Dedifferentiated amniotic fluid mesenchymal stem cell (primary cell): ENCODE results near the gene GIMAP5.

Experiments
- DNase-seq: peaks from one replicate; pipeline ENCODE4 v3.0.0-alpha.2; 2016; ENCODE audit errors: extremely low spot score

The GIMAP5 gene

DNA sequence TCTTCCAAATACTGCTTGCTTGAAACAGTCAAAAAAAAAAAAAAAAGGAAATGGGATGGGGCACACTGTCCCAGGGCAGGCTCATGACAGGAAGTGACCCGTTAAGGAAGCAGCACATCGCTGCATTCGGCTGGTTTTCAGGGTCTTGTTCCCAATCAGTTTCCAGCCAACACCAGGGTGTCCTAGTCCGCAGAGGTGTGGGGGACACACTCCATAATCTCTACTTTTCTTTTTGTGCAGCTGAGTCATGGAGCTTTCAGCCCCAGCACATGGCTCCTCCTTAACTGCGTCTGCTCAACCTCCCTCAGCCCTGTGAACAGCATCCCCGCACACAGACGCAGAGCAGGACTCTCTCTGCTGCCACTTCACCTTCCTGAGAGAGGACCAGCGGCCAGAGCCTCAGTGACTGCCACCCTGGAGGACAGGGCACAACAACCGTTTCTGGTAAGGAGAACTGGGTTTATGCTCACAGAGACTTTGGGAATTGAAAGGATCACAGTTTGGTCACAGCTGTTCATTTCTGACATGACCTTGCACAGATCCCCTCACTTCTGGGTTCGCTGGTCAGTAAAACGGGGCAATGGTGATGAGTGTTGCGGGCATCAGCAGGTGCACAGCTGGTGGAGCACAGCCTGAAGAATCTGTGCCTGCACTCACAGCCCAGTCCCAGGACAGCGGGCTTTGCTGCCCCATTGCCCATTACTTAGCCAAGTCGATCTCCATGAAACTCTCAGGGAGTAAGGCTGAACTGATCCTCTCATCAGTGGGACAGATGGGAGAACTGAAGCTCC lies at the start of gene GIMAP5:
TSS of gene GIMAP5 (plus strand) at position 154 of the 791 bp plus-strand sequence. CDS start 3,467 bp downstream, outside the sequence.
- no peak for DNase-seq

DNA sequence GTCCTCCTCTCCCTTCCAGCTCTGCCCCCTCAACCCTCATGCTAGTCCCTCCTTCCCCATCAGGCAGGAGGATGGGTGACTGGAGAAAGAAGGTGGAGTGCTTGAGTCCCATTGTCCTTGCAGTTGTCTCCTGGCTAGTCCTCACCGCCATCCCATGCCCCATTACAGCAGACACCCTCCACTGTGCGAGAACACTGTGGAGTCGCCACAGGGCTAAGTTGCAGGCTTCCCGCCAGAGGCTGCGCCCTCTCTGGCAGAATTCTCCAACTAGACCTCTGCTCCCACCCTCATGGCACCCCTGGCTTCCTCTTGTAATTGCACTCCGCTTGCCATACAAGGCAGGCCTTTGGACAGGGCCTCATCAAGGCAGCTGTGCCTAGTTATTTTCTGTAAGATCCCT lies 48.6 kb upstream of the GIMAP5 start:
- DNase-seq: no peak

DNA sequence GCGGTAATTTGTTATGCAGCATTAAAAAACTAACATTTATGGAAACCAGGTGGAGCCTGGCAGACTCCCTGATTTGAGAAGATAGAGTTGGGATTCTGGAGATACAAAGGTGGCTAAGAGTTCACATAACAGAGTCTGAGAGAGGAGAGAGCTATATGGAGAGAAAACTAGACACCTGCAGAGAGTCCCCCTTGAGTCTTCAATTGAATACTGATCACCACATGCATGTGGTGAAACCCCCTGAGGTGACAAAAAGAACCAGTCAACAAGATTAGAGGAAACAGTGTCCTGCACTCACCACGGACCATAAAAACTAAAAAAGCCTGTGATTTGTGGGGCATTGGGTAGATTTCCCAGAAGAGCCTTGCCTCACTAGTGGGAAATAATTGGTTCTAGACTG lies 41.6 kb upstream of the GIMAP5 start:
- no peak for DNase-seq

DNA sequence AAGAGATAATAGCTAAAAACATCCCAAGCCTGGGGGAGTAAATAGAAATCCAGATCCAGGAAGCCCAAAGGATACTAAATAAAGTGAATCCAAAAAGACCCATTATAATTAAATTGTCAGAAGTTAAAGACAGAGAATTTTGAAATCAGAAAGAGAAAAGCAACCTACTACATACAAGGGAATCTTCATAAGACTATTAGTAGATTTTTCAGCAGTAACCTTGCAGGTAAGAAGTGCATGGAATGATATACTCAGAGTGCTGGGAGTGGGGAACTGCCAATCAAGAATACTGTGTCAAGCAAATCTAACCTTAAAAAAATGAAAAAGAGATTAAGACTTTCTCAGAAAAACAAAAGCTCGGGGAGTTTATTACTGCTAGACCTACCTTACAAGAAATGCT lies 34.0 kb upstream of the GIMAP5 start:
- DNase-seq: no peak

DNA sequence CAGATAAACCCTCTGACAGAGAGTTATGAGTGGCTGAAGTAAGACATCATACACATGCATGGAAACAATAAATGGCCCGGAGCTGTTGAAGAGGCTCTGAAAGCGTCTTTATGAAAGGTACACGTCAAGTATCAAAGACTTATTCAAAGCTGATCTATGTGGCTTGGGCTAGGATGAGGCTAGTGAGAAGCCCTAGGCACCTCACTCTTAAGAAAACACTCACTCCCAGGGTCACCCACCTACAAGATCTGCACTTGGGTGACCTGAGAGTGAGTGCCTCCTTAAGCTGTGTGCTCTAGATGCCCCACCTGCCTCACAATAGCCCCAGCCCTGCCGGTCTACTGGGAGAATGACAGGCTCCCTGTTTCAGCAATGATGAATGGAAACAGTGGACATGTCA lies 21.9 kb upstream of the GIMAP5 start:
- DNase-seq: no peak

DNA sequence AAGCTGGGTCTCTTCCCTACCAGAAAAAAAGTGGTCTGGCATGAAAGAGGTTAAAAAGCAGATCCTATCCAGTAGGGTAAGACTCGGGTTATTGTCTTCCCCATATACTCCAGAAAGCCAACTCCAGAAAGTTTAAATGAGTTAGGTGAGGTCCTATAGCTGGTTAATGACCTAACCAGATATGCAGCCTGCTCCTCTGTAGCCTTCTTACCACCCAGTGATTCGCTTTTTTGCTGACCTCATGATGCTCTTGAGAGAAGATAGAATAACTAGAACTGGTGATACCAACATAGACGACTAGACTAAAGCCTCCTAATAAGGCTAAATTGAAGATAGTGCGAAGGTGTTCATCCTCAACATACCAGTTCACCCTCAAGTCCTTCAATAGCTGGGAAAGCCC lies 21.5 kb upstream of the GIMAP5 start:
- DNase-seq: no peak

DNA sequence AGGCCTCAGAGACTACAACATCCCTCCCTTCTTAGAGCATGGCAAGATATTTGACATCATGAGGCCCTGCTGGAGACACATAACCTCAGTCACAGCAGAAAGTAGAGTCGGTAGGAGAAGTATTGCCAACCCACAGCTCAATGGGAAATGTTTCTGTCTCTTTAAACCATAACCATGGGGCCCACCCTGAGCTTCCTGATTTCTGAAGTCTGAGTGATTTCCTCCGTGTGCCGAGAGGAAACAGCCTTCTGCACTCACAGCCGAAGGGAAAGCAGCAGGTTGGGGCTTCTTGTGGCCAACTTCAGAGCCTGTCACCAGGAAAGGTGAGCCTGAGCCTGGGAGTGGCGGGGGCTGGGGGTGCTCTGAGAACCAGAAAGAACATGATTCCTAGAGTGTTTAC lies 20.9 kb upstream of the GIMAP5 start, which contains the start of gene GIMAP1:
TSS of gene GIMAP1 (plus strand) at position 246 of the 400 bp plus-strand sequence. CDS start 2,435 bp downstream, outside the sequence.
- no peak for DNase-seq

DNA sequence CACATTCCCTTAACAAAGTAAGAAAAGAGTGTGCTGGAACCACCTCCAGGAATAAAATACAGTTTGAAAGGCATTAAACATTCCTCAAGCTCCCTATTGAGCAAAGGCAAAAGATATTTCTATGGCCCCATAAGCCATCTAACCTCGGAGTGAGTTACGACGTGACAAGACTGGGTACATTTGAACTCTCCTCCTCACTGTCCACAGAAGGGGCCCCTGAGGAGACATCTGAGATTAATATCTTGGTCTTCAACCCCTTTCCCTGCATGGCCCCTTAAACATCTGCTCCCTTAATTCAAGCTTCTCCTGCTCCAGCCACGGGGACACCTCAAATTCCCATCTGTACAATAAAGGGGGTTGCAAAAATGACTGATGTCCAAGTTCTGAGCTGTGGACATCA lies 20.3 kb upstream of the GIMAP5 start:
- DNase-seq: no peak

DNA sequence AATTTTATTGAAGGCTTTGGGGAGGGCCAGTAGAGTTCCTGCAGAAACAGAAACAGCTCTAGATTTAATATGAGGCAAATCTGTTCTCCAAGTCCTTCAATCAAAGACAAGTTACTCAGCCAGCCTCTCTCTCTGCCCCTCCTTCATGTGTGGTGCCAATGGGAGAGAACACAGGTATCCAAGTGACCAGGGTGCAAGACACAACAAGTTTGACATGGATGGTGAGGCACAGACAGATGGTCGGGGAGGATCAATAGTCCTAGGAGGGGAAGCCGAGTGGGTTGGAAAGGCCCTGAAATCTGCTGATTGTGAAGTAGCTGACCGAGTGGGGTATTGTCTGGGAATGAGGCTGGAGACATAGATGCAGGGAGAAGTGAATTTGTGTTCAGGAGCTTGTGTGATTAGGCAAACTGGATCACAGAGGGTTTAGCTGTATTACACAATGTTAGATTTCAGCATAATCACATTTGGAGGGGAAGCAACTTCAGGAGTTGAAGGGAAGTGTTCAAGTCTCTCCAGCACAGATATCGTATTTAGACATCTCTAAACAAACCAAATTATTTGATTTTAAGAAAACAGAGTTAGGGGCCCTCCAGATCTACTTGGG lies 19.3 kb upstream of the GIMAP5 start:
- DNase-seq: no peak

DNA sequence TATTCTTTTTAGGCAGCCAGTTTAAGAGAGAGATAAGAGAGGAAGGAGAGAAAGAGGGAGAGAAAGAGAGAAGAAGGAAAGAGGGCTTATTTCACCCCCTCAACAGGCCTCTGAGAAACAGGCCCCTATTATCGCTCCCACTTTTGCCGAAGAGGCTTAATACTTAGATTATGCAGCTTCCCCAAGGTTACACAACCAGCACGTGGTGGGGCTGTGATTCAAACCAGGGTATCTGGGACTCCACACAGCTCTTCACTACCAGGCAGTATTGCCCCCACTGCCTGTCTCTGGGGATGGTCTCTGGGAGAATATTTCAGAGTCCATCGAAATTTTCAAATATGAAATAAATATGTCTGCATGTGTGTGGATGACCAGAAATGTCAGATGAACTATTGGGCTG lies 17.8 kb upstream of the GIMAP5 start:
- no peak for DNase-seq

DNA sequence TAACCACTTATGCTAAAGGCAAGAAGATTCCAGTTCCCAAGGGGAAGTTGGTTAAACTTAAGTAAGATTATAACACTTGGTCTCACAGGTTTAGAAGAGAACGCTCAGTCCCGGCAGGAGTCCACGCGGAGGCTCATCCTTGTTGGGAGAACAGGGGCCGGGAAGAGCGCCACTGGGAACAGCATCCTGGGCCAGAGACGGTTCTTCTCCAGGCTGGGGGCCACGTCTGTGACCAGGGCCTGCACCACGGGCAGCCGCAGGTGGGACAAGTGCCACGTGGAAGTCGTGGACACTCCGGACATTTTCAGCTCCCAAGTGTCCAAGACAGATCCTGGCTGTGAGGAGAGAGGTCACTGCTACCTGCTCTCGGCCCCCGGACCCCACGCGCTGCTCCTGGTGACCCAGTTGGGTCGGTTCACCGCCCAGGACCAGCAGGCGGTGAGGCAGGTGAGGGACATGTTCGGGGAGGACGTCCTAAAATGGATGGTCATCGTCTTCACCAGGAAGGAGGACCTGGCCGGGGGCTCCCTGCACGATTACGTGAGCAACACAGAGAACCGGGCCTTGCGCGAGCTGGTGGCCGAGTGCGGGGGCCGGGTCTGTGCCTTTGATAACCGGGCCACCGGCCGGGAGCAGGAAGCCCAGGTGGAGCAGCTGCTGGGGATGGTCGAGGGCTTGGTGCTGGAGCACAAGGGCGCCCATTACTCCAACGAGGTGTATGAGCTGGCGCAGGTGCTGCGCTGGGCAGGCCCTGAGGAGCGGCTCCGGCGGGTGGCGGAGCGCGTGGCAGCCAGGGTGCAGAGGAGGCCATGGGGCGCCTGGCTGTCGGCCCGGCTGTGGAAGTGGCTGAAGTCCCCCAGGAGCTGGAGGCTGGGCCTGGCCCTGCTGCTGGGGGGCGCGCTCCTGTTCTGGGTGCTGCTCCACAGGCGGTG lies 17.0 kb upstream of the GIMAP5 start:
- DNase-seq: no peak

DNA sequence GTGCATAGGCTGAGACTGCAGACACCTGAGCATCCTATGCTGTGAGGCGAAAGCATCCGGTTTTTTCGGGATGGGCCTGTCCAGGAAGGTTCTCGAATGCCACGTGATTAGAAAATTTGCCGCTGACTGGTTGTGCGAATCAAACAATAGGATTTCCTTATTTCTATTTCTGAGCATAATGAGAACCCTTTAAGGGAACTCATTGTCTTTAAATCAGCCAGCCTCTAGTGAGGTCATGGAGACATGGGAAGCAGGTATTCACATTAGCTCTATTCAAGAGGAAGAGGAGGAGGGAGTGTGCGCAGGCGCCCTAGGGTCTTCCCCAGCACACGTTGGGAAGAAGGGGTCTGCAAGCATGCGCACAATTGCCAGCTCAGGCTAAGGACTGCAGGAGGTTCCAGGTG lies 15.2 kb upstream of the GIMAP5 start:
- DNase-seq: no peak

DNA sequence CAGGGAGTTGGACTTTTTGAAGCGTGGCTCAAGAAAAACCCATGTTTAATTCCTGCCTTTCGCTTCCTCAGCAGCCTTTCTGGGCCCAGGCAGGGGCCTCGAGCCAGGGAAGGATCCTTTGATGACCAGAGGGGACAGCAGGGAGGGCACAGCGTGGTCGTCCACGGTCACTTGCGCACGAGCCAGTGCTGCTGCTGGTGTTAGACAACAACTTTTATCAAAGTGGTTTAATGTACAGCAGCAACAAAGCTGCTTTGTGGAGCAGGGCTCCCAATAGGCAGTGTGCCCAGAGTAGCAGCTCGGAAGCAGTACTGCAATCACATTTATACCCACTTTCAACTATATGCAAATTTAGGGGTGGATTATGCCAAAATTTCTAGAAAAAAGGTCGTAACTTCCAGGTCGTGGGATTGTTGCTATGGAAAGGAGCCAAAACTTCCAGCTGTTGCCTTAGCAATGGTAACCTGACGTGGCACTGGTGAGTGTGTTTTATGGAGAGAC lies 14.7 kb upstream of the GIMAP5 start:
- DNase-seq: no peak

DNA sequence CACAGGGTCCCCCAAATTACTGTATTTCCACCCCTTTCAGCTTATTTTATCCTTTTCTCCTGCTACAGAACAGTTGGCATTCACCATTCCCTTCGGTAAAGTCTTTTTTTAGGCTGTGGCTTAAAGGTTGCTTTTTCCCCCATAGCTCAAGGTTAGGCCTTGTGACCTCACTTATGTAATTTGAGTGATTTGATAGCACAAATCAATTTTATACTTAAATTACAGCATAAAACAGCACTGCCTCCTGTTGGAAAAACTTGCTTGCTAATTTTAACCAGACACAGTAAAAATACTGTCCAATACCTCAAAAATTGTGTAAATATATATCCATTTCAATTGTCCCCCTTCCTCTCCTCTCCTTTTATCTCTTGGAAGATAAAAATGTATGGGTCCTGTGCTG lies 13.8 kb upstream of the GIMAP5 start:
- no peak for DNase-seq

DNA sequence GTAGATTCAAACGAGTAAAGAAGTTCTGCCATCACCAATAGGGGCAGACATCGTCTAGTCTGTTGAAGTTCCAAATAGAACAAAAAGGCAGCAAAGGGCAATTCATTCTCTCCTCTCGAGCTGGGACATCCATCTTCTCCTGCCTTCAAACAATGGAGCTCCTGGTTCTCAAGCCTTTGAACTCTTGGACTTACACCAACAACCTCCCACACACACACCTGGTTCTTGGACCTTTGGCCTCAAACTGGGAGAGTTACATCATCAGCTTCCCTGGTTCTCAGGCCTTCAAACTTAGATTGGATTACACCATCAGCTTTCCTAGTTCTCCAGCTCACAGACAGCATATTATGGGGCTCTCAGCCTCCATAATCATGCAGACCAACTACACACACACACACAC lies 9.8 kb upstream of the GIMAP5 start:
- no peak for DNase-seq

DNA sequence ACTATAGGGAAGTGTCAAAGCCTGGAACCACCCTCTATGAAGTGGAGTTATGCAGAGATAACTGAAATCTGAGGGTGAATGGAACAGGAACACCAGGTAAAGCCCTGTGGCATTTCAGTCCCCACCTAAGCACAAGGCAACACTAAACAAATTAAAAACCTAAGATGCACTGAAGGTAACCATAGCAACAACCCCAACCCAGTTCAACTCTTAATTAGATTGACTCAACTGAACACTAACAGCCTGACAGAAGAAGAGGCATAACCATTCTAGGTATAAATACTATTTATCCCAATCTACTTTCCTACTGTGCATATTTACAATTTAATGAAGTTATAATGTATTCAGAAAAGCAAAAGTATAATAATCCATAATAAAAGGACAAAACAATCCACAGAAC lies 9.2 kb upstream of the GIMAP5 start:
- no peak for DNase-seq

DNA sequence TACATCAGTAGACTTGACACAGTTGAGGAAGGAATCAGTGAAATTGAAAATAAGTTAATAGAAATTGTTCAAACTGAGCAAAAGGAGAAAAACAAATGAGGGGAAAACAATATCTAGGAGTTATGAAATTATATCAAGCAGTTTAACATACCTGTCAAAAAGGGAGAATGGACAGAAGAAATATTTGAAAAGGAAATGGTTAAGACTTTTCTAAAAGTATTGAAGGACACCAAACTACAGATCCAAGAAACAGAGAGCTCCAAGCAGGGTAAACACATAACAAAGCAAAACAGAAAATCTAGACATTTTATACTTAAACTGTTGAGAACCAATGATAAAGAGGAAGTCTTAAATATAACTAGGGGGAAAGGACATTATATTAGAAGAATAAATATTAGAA lies 8.6 kb upstream of the GIMAP5 start:
- no peak for DNase-seq

DNA sequence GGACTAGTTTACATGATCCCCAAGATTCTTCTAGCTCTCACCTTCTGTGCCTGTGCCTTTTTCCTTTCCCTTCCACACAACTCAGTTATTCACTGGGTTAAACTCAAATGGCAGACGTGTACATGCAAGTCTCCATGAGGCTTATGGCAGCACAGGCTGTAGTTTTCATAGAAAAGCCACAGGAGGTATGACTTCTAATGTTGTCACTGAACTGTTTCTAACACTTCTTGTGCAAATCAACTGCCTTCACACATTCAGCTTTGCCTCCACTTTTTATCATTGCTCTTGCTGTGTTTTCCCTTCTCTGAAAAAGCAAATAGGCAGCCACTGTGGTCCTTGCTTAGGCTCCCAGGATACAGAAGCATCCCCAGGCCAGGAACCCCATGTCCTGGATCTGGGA lies 5.3 kb upstream of the GIMAP5 start:
- no peak for DNase-seq

DNA sequence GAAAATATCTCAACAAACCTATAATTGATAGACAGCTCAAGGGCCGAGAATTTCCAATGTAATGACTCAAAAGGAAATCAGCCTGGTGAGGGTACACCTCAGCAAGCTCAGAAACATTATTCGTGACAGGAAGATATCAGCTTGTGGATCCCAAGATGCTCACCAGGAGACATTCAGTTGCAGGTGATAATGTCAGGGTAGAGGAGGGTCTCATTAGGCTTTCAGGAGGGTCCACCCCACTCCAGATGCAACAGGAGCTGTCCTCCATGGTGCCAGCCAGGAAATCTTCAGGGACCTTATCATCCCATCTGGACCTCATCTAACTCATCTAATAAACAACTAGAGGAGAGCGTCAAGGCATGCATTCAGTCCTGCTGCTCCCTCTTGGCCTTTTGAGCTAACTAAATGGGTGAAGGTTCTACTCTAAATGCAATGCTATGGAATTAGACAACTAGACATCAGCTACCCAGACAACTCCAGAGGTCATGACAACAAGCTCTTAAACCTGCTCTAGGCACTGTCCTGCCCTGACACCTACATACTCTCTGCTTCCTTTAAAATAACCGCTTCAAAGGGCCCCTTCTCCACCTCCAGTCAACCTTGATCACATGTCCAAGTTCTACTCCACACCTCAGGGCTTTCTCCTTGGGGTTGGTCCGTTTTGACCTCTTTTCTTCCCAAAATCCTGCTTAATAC lies 4.3 kb upstream of the GIMAP5 start:
- DNase-seq: no peak

DNA sequence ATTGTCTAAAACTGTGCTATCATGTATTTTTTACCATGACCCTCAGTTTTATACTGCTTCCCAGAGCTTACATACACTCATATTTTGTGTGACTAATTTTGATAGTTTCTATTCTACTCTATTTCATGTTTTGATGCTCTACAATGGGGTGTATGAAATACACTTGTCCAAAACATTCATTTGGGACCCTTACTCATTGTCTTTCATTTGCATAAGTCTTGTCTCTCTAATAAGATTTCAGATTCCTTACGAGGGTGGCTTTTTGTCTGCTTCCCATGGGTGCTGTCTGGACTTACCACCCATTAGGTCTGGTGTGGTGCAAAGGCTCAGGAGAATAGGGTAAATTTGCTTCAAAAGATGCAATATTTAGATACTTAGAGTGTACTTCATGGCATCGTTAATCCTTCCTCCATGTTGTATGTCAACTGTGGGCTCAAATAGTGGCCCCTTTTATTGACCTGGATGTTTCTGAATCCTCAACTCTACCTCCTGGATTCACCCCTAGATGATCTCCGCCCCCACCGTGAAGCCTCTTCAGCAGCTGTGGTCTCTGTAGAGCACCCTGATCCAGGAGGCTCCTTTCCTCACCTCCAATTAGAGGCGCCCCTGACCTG lies 3.6 kb upstream of the GIMAP5 start:
- DNase-seq: no peak

DNA sequence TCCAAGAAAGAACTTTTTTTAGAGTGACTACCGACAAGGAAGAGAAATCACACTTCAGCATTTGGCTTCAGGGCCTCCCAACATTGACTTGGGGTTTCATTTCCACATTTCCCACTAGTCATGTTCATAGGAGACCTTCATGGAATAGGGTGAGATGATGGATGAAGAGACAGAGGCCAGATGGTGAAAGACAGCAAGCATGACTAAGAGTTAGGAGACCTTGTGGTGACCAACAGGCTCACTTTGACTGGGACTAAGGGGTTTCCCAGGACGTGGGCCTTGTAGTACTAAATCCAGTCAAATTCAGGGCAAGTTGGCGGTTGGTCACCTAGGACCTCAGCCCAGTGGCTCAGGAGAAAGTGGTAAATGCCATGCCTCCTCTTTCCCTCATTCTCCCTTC lies 3.0 kb upstream of the GIMAP5 start:
- DNase-seq: no peak
